RWPE1 (cell line): ENCODE measurements around the gene BIRC3.
"Not testable (repeated sequence)": the region's sequence is repeated elsewhere in the genome, so short reads cannot be mapped to it uniquely, and the experiment has no call there.

Experiments used
- CTCF ChIA-PET: fragments of 350-600 bp; sonication (Branson Sonifier 250); formaldehyde crosslinking; extraction: SDS; loops from one replicate; lab custom pipeline; 2021; lab: Yijun Ruan, JAX
- POLR2A ChIA-PET: fragments of 400-600 bp; formaldehyde crosslinking; extraction: SDS; loops from one replicate; lab custom pipeline; 2020; ENCODE audit warnings: antibody characterized with exemption; ENCODE audit not compliant: low non-redundant PET; lab: Yijun Ruan, JAX
- DNase-seq: peaks from one replicate; pipeline ENCODE4 v3.0.0; 2012; ENCODE audit warnings: low spot score
- H3K27ac ChIP-seq: fragments of 450-650 bp; 2 replicates; pipeline ENCODE4 v1.5.1; 2017
- CTCF ChIP-seq: fragments of 450-650 bp; conservative IDR thresholded peaks from 2 replicates; pipeline ENCODE4 v1.5.1; 2017; ENCODE audit warnings: low read depth, mild to moderate bottlenecking

The BIRC3 gene

GRCh38 chr11:102368472-102368871 lies 51.2 kb downstream of the BIRC3 start:
- no peak for DNase-seq
- POLR2A ChIA-PET = no interaction called here
- no peak overlapping the region for H3K27ac ChIP-seq
- TF ChIP-seq CTCF = no peak
- CTCF ChIA-PET = no interaction called here

GRCh38 chr11:102374633-102375424 lies 57.5 kb downstream of the BIRC3 start:
- POLR2A ChIA-PET, H3K27ac ChIP-seq, CTCF ChIA-PET, DNase-seq: not testable (repeated sequence)

- H3K27ac ChIP-seq = no peak overlapping the region
- no peak for TF ChIP-seq CTCF
- no peak for DNase-seq
- CTCF ChIA-PET = interaction anchor here (0.6 kb wide), 1 partner anchor 264 kb away, joined by 3 read pairs; no protein-coding TSS in a partner anchor
- POLR2A ChIA-PET = no interaction called here
Measured at GRCh38 chr11:102375720-102376399, 58.6 kb downstream of the BIRC3 start.

GRCh38 chr11:102377891-102378290 lies 60.6 kb downstream of the BIRC3 start:
- POLR2A ChIA-PET = no interaction called here
- no peak for TF ChIP-seq CTCF
- CTCF ChIA-PET = no interaction called here

GRCh38 chr11:102378818-102379217 lies 61.5 kb downstream of the BIRC3 start:
- ChIA-PET POLR2A (no interaction called here), CTCF (no interaction called here)
- no peak overlapping the region for H3K27ac ChIP-seq
- no peak for DNase-seq
- TF ChIP-seq CTCF = no peak

More at GRCh38 chr11:102377891-102378290, 60.6 kb downstream of the BIRC3 start:
- H3K27ac ChIP-seq = no peak overlapping the region
- DNase-seq = no peak

- H3K27ac ChIP-seq = no peak overlapping the region
- CTCF ChIA-PET = no interaction called here
- POLR2A ChIA-PET = no interaction called here
- DNase-seq = no peak
- TF ChIP-seq CTCF = no peak
Measured at GRCh38 chr11:102382384-102382783, 65.1 kb downstream of the BIRC3 start.

- POLR2A ChIA-PET = no interaction called here
- no peak for DNase-seq
- CTCF ChIA-PET = no interaction called here
- no peak for TF ChIP-seq CTCF
- H3K27ac ChIP-seq = no peak overlapping the region
Measured at GRCh38 chr11:102383839-102384238, 66.6 kb downstream of the BIRC3 start.
